Measurements from ENCODE around the gene KRT74.

Gene KRT74

GRCh38 chr12:52518574-52519386 lies 54.9 kb downstream of the KRT74 start:
- DNase-seq: no peak

GRCh38 chr12:52517888-52518287 lies 55.8 kb downstream of the KRT74 start:
- DNase-seq: no peak

GRCh38 chr12:52517005-52517835 lies 56.4 kb downstream of the KRT74 start:
- DNase-seq: no peak

GRCh38 chr12:52515927-52516831 lies 57.5 kb downstream of the KRT74 start:
- no peak for DNase-seq

Measured in amniotic stem cell (primary cell).